ENCODE data around the gene IRF6.

IRF6 gene

DNA sequence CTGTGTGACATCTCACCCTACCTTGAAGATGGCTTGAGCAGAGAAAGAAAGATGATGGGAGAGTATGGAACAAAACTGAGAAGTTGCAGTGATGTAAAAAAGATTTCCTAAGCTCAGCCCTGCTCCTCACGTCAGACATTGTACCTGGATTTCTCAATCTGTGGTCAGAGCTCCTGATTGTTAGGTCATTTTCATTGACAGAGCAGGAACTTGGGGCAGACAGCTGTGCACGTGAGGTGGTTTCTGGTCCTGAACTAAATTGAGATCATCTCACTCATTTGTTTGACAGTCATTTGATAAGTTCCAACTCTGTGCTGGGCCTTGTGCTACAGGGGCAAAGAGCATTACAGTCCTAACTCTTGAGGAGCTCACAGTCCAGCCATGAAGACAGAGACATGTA is 39.9 kb downstream of the IRF6 start:
- Histone ChIP-seq H3K14ac (ENCODE audit: low read length in 2 of 2) (no peak overlapping the region), H3K4me1 (ENCODE audit: control insufficient read depth, insufficient read depth, low read depth, low read length) (peaks cover 6% of the 10 kb centered on the region), H4K91ac (ENCODE audit: low read length) (no peak overlapping the region), H2BK5ac (ENCODE audit: low read depth, low read length, poor library complexity, severe bottlenecking) (no peak overlapping the region), H2AK5ac (ENCODE audit: low read length, severe bottlenecking) (no peak overlapping the region), H2AFZ (ENCODE audit: low read depth, low read length) (no peak overlapping the region), H4K8ac (ENCODE audit: low read length) (no peak overlapping the region), H3K23ac (ENCODE audit: low read length in 2 of 2) (no peak overlapping the region), H3K4ac (ENCODE audit: low read depth in 1 of 2, low read length in 2 of 2) (no peak overlapping the region), H2BK15ac (ENCODE audit: low read depth, poor library complexity, severe bottlenecking) (no peak overlapping the region), H3K4me3 (ENCODE audit: insufficient read depth in 1 of 2, low read depth in 1 of 2, low read length in 2 of 2) (no peak overlapping the region), H2BK12ac (ENCODE audit: low read length in 2 of 2) (no peak overlapping the region), H2BK120ac (ENCODE audit: low read depth, low read length) (no peak overlapping the region), H3K18ac (ENCODE audit: low read depth in 1 of 2, low read length in 2 of 2) (no peak overlapping the region), H3K79me1 (replicated peaks; ENCODE audit: low read length, poor library complexity, severe bottlenecking) (no peaks in the 10 kb centered on the region), H3K4me2 (ENCODE audit: low read length, poor library complexity, severe bottlenecking) (no peak overlapping the region), H3K9me3 (ENCODE audit: control insufficient read depth, low read length) (no peaks in the 10 kb centered on the region), H3K9ac (ENCODE audit: low read length) (no peak overlapping the region), H3K27ac (ENCODE audit: low read length, poor library complexity, severe bottlenecking) (no peak overlapping the region), H3K36me3 (ENCODE audit: control insufficient read depth in 1 of 2, insufficient read depth in 2 of 2, low read depth in 1 of 2, low read length in 2 of 2) (peaks cover 0 to 2% of the 10 kb centered on the region in 2 experiments), H3K27me3 (ENCODE audit: control insufficient read depth in 1 of 2, insufficient read depth in 1 of 2, low read length in 2 of 2) (no peaks in the 10 kb centered on the region)
- 83% methylated on average over 2 of the region's 2 CpGs for WGBS
- DNase-seq, result no peak

DNA sequence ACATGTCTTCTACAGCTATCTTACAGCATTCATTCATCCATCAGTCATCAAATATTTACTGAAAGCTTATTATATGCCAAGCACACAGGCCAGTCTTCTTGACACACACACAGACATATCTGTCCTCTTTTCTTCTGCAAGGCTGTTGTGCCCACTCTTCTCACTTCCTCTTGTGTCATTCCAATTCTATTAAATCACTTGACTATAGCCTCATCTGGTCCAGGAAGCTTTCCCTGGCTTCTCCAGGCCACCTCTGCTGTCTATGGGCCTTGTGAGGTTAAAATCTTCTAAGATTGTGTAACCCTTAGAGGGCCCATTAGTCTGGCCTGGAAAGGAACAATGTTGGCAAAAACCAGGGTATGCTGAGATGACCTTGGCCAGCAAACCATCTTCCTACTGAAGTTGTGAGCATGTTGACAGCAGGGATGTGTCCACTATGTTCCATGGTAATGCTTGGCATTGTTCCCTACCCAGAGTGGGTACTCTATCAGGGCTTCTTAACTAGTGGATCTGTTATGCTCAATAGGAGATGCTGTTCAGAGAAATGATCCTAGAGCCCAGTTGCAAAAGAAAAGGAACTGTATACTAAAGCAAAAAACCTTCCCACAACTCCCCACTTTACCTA is 44.8 kb downstream of the IRF6 start:
- Histone ChIP-seq H3K9ac (ENCODE audit: low read length) (no peak overlapping the region), H3K18ac (ENCODE audit: low read depth in 1 of 2, low read length in 2 of 2) (no peak overlapping the region), H3K4me3 (ENCODE audit: insufficient read depth in 1 of 2, low read depth in 1 of 2, low read length in 2 of 2) (no peak overlapping the region), H2AK5ac (ENCODE audit: low read length, severe bottlenecking) (no peak overlapping the region), H4K8ac (ENCODE audit: low read length) (no peak overlapping the region), H3K36me3 (ENCODE audit: control insufficient read depth in 1 of 2, insufficient read depth in 2 of 2, low read depth in 1 of 2, low read length in 2 of 2) (no peaks in the 10 kb centered on the region), H3K4me2 (ENCODE audit: low read length, poor library complexity, severe bottlenecking) (no peak overlapping the region), H3K27ac (ENCODE audit: low read length, poor library complexity, severe bottlenecking) (no peak overlapping the region), H3K14ac (ENCODE audit: low read length in 2 of 2) (no peak overlapping the region), H2BK5ac (ENCODE audit: low read depth, low read length, poor library complexity, severe bottlenecking) (no peak overlapping the region), H3K23ac (ENCODE audit: low read length in 2 of 2) (no peak overlapping the region), H3K4ac (ENCODE audit: low read depth in 1 of 2, low read length in 2 of 2) (no peak overlapping the region), H3K79me1 (replicated peaks; ENCODE audit: low read length, poor library complexity, severe bottlenecking) (no peaks in the 10 kb centered on the region), H2BK15ac (ENCODE audit: low read depth, poor library complexity, severe bottlenecking) (no peak overlapping the region), H2AFZ (ENCODE audit: low read depth, low read length) (no peak overlapping the region), H3K27me3 (ENCODE audit: control insufficient read depth in 1 of 2, insufficient read depth in 1 of 2, low read length in 2 of 2) (peaks cover 17% of the 10 kb centered on the region in 2 experiments), H3K9me3 (ENCODE audit: control insufficient read depth, low read length) (no peaks in the 10 kb centered on the region), H4K91ac (ENCODE audit: low read length) (no peak overlapping the region), H2BK12ac (ENCODE audit: low read length in 2 of 2) (no peak overlapping the region), H2BK120ac (ENCODE audit: low read depth, low read length) (no peak overlapping the region), H3K4me1 (ENCODE audit: control insufficient read depth, insufficient read depth, low read depth, low read length) (no peaks in the 10 kb centered on the region)
- DNase-seq, result no peak

DNA sequence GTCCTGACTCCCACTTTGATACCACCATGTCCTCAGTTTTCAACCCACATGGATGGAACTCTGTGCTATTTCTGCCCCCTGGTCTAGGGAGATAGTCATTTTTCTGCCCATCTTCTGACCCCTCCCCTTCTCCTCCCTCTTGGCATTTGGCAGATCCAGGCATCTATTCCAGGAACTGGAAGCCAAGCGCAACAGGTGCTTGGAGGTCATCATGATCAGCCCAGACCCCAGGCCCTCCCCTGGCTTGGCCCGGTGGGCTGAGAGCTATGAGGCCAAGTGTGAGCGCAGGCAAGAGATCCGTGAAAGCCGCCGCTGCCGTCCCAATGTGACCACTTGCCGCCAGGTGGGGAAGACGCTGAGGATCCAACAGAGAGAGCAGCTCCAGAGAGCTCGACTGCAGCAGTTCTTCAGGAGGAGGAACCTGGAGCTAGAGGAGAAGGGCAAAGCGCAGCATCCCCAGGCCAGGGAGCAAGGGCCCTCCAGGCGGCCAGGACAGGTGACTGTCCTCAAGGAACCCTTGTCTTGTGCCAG is 46.0 kb downstream of the IRF6 start:
- H4K91ac ChIP-seq (ENCODE audit: low read length), result no peak overlapping the region
- peaks cover 17 to 20% of the 10 kb centered on the region in 2 experiments for H3K27me3 ChIP-seq (ENCODE audit: control insufficient read depth in 1 of 2, insufficient read depth in 1 of 2, low read length in 2 of 2)
- no peak overlapping the region for H2BK120ac ChIP-seq (ENCODE audit: low read depth, low read length)
- no peak overlapping the region for H3K27ac ChIP-seq (ENCODE audit: low read length, poor library complexity, severe bottlenecking)
- no peaks in the 10 kb centered on the region for H3K36me3 ChIP-seq (ENCODE audit: control insufficient read depth in 1 of 2, insufficient read depth in 2 of 2, low read depth in 1 of 2, low read length in 2 of 2)
- H3K4me1 ChIP-seq (ENCODE audit: control insufficient read depth, insufficient read depth, low read depth, low read length), result no peaks in the 10 kb centered on the region
- no peak overlapping the region for H3K4ac ChIP-seq (ENCODE audit: low read depth in 1 of 2, low read length in 2 of 2)
- H3K4me2 ChIP-seq (ENCODE audit: low read length, poor library complexity, severe bottlenecking), result no peak overlapping the region
- no peak overlapping the region for H2AFZ ChIP-seq (ENCODE audit: low read depth, low read length)
- no peak overlapping the region for H3K23ac ChIP-seq (ENCODE audit: low read length in 2 of 2)
- H3K4me3 ChIP-seq (ENCODE audit: insufficient read depth in 1 of 2, low read depth in 1 of 2, low read length in 2 of 2), result no peak overlapping the region
- H3K9me3 ChIP-seq (ENCODE audit: control insufficient read depth, low read length), result no peaks in the 10 kb centered on the region
- DNase-seq, result no peak
- no peak overlapping the region for H3K18ac ChIP-seq (ENCODE audit: low read depth in 1 of 2, low read length in 2 of 2)
- H4K8ac ChIP-seq (ENCODE audit: low read length), result no peak overlapping the region
- H2BK12ac ChIP-seq (ENCODE audit: low read length in 2 of 2), result no peak overlapping the region
- H3K79me1 ChIP-seq (replicated peaks; ENCODE audit: low read length, poor library complexity, severe bottlenecking), result no peaks in the 10 kb centered on the region
- WGBS, result 87% methylated on average over 12 of the region's 12 CpGs
- no peak overlapping the region for H3K9ac ChIP-seq (ENCODE audit: low read length)
- no peak overlapping the region for H2BK15ac ChIP-seq (ENCODE audit: low read depth, poor library complexity, severe bottlenecking)
- no peak overlapping the region for H2BK5ac ChIP-seq (ENCODE audit: low read depth, low read length, poor library complexity, severe bottlenecking)
- no peak overlapping the region for H3K14ac ChIP-seq (ENCODE audit: low read length in 2 of 2)
- no peak overlapping the region for H2AK5ac ChIP-seq (ENCODE audit: low read length, severe bottlenecking)

DNA sequence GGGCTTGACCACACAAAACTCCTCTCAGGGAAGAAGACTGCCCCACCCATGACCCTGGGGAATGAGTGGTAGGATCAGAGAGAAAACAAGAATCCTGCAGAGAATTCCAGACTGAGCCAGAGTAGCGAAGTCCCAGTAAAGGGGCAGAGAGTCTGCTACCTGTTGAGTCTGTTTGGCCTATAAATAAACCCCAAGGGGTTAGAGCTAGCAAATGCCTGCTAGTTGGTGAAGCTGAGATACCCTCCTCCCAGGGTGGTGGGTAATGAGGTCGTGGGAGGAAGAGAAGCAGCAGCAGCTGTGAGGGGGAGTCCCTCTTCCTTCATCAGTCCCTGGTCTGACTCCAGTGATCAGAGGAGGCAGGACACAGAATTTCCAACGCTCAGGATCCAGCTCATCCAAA is 47.5 kb downstream of the IRF6 start:
- Histone ChIP-seq H3K18ac (ENCODE audit: low read depth in 1 of 2, low read length in 2 of 2) (no peak overlapping the region), H2AK5ac (ENCODE audit: low read length, severe bottlenecking) (no peak overlapping the region), H2BK15ac (ENCODE audit: low read depth, poor library complexity, severe bottlenecking) (no peak overlapping the region), H2AFZ (ENCODE audit: low read depth, low read length) (no peak overlapping the region), H3K9ac (ENCODE audit: low read length) (no peak overlapping the region), H3K4me3 (ENCODE audit: insufficient read depth in 1 of 2, low read depth in 1 of 2, low read length in 2 of 2) (no peak overlapping the region), H4K91ac (ENCODE audit: low read length) (no peak overlapping the region), H3K23ac (ENCODE audit: low read length in 2 of 2) (no peak overlapping the region), H3K14ac (ENCODE audit: low read length in 2 of 2) (no peak overlapping the region), H3K9me3 (ENCODE audit: control insufficient read depth, low read length) (no peaks in the 10 kb centered on the region), H4K8ac (ENCODE audit: low read length) (no peak overlapping the region), H3K27ac (ENCODE audit: low read length, poor library complexity, severe bottlenecking) (no peak overlapping the region), H2BK120ac (ENCODE audit: low read depth, low read length) (no peak overlapping the region), H2BK5ac (ENCODE audit: low read depth, low read length, poor library complexity, severe bottlenecking) (no peak overlapping the region), H3K4me1 (ENCODE audit: control insufficient read depth, insufficient read depth, low read depth, low read length) (no peaks in the 10 kb centered on the region), H3K36me3 (ENCODE audit: control insufficient read depth in 1 of 2, insufficient read depth in 2 of 2, low read depth in 1 of 2, low read length in 2 of 2) (no peaks in the 10 kb centered on the region), H3K27me3 (ENCODE audit: control insufficient read depth in 1 of 2, insufficient read depth in 1 of 2, low read length in 2 of 2) (peaks cover 17 to 20% of the 10 kb centered on the region in 2 experiments), H3K4me2 (ENCODE audit: low read length, poor library complexity, severe bottlenecking) (no peak overlapping the region), H3K4ac (ENCODE audit: low read depth in 1 of 2, low read length in 2 of 2) (no peak overlapping the region), H2BK12ac (ENCODE audit: low read length in 2 of 2) (no peak overlapping the region), H3K79me1 (replicated peaks; ENCODE audit: low read length, poor library complexity, severe bottlenecking) (no peaks in the 10 kb centered on the region)
- DNase-seq, result no peak
- WGBS, result 24% methylated on average over 2 of the region's 3 CpGs

Data from mesenchymal stem cell (in vitro differentiated cells and primary cell).